Cerebellar nuclear complex (tissue), 1 donor: ENCODE measurements around the gene SUCO.
A peak's percentile ranks its signal among the peaks of the same experiment; 100 is the strongest.
"Not testable (repeated sequence)": the region's sequence is repeated elsewhere in the genome, so short reads cannot be mapped to it uniquely, and the experiment has no call there.

Source experiments
- DNase-seq, 2 experiments: peaks; one replicate each; lab custom pipeline; 2025; lab: John Stamatoyannopoulos, UW

SUCO gene

GRCh38 chr1:172532700-172533512 lies at the start of gene SUCO:
Gene SUCO (plus strand): TSS chr1:172533150. CDS start chr1:172533436, 286 bp downstream.
- peak; percentile 98 to 99 for DNase-seq

- no peak for DNase-seq
Measured at GRCh38 chr1:172483448-172483847, 49.5 kb upstream of the SUCO start.

- DNase-seq, result no peak
Measured at GRCh38 chr1:172484252-172484651, 48.7 kb upstream of the SUCO start.

- DNase-seq, result no peak
Measured at GRCh38 chr1:172485626-172486025, 47.3 kb upstream of the SUCO start.

GRCh38 chr1:172486805-172487454 lies 46.0 kb upstream of the SUCO start:
- no peak for DNase-seq

- DNase-seq, result no peak
Measured at GRCh38 chr1:172487550-172487949, 45.4 kb upstream of the SUCO start.

- DNase-seq, result no peak
Measured at GRCh38 chr1:172488393-172488792, 44.6 kb upstream of the SUCO start.

GRCh38 chr1:172489847-172490246 lies 43.1 kb upstream of the SUCO start:
- DNase-seq, result no peak

GRCh38 chr1:172492421-172492820 lies 40.5 kb upstream of the SUCO start:
- no peak for DNase-seq

- no peak for DNase-seq
Measured at GRCh38 chr1:172494166-172494565, 38.8 kb upstream of the SUCO start.

- DNase-seq, result not testable (repeated sequence)
Measured at GRCh38 chr1:172496127-172496526, 36.8 kb upstream of the SUCO start.

GRCh38 chr1:172496678-172497077 lies 36.3 kb upstream of the SUCO start:
- DNase-seq, result no peak

GRCh38 chr1:172497230-172497629 lies 35.7 kb upstream of the SUCO start:
- DNase-seq, result no peak

GRCh38 chr1:172498857-172499256 lies 34.1 kb upstream of the SUCO start:
- no peak for DNase-seq

- DNase-seq, result no peak
Measured at GRCh38 chr1:172499636-172500141, 33.3 kb upstream of the SUCO start.

- no peak for DNase-seq
Measured at GRCh38 chr1:172500207-172500606, 32.7 kb upstream of the SUCO start.

- no peak for DNase-seq
Measured at GRCh38 chr1:172507741-172508140, 25.2 kb upstream of the SUCO start.

GRCh38 chr1:172510479-172510878 lies 22.5 kb upstream of the SUCO start:
- no peak for DNase-seq

GRCh38 chr1:172512591-172512990 lies 20.4 kb upstream of the SUCO start:
- no peak for DNase-seq

- DNase-seq, result no peak
Measured at GRCh38 chr1:172513479-172513878, 19.5 kb upstream of the SUCO start.

- DNase-seq, result no peak
Measured at GRCh38 chr1:172514108-172514507, 18.8 kb upstream of the SUCO start.

- DNase-seq, result no peak
Measured at GRCh38 chr1:172515436-172515835, 17.5 kb upstream of the SUCO start.

GRCh38 chr1:172515927-172516326 lies 17.0 kb upstream of the SUCO start:
- DNase-seq, result no peak
